NCI-H2107 (cell line): ENCODE data around the gene ZNF417.
"Not testable (repeated sequence)": the region's sequence is repeated elsewhere in the genome, so short reads cannot be mapped to it uniquely, and the experiment has no call there.

Source experiments
- DNase-seq: peaks from one replicate; lab custom pipeline; 2025; lab: John Stamatoyannopoulos, UW

Gene ZNF417

DNA sequence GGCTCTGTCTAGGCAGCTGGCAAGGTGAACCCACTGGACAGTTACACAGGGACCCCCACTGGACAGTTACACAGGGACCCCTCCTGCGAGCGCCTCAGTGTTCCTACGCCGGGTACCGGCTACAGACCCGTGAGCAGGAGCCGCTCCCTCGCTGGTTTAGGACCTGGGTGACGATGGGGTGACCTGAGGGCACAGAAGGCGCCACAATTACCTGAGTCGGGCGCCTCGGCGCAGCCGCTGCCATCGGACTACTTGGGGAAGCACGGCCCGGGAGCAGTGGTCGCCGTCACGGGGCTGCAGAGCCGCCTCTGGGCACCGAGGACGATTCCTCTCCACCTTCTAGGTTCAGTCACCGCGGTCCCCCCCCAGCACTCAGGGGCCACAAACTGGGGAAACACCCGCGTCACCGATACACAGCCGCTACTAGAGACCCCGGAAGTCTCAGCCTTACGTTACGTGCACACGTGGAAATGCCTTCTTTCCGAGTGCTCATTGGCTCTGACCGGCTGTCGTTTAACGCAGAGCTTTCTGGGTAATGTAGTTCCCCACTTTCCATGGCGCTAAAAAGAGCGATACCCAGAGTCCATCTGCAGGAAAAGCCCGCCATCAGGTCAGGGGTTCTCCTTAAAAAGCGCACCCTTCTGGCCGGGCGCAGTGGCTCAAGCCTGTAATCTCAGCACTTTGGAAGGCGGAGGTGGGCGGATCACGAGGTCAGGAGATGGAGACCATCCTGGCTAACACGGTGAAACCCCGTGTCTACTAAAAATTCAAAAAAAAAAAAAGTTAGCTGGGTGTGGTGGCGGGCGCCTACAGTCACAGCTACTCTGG, at the start of gene ZNF417:
Gene ZNF417, minus strand, starts transcription at position 425 of the 828 bp plus-strand sequence. Its CDS starts 181 bp downstream, at position 244.
- peak; percentile 71 for DNase-seq

DNA sequence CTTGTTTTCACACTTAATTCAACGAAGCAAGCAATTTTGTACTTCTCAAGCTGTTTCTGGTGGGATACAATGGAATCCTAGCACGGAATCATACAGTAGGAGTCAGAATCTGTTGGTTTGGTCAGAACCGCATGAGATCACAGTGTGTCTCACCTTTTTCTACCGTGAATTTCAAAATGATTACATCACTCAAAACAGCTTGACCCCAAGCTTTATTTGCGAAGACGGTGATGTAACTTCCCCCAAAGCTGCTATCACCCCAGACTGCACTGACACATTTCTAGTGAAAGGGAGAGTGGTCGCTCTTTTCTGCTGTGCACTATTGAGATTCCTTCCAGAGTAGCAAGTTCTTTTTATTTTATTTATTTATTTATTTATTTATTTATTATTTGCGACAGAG, 48.4 kb upstream of the ZNF417 start:
- no peak for DNase-seq

DNA sequence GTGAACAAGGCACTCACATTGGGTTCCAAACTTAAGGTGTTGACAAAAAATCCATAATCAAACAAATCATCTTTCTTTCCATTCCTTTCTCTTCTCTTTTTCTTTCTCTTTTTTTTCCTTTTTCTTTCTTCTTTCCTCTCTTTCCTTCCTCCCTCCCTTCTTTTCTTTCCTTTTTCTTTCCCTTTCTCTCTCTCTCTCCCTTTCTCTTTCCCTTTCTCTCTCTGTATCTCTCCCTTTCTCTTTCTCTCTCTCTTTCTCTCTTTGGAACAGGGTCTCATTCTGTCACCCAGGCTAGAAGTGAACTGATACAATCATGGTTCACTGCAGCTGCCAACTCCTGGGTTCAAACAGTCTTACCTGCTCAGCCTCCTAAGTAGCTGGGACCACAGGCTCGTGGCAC, 45.4 kb upstream of the ZNF417 start:
- no peak for DNase-seq

DNA sequence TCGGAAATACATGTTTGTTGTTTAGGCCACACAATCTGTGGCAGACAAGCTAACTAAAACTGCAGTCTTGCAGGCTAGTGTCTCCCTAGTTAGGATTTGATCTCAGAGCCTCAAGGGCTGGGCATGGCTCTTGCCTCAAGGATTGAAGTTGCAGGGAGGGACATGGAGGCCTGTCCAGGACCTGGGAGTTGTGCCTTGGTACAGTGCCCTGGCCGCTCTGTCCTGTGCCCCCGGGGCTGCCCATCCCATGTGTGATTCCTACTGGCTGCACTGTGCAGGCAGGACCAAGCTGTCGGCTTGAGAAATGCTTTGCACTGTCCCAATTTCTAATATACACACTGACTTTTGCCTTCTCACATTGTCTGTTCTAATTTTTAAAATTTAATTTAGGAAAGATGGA, 38.6 kb upstream of the ZNF417 start:
- DNase-seq: no peak

DNA sequence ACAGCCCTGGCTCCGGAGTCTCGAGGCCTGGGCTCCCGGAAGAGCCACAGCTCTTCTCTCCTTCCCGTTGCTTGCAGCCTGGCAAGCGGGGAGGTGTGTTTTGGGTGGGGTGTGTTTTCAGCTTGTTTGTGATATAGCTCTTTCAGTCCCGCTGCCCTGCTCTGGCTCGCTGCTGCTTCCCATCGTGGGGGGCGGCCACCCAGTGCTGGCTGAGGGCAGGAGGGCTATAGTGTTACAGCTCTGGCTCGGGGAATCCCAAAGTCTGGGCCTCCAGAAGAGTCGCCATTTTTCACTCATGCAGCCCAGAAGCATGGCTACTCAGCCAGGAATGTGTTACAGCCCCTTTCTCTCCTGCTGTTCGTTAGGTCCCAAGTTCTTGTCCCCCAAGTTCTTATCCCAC, 33.3 kb upstream of the ZNF417 start:
- DNase-seq: no peak

DNA sequence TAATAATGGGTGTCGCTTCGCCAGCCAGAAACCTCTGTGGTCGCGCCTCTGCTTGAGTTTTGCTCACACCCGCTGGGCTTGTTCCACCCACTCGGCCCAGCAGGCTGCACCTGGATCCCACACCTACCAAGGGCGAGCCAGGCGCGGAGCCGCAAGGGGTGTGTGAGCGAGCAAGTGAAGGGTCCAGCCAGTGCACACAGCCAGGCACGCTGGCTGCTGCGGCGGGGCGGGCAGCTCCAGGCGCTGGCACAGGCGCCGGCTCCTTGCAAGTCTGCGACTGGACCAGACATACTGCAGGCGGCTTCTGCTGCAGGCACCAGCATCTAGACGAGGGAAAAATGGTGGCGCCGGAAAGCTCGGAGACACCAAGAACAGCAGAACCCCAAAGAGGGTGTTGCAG, 32.9 kb upstream of the ZNF417 start:
- no peak for DNase-seq

DNA sequence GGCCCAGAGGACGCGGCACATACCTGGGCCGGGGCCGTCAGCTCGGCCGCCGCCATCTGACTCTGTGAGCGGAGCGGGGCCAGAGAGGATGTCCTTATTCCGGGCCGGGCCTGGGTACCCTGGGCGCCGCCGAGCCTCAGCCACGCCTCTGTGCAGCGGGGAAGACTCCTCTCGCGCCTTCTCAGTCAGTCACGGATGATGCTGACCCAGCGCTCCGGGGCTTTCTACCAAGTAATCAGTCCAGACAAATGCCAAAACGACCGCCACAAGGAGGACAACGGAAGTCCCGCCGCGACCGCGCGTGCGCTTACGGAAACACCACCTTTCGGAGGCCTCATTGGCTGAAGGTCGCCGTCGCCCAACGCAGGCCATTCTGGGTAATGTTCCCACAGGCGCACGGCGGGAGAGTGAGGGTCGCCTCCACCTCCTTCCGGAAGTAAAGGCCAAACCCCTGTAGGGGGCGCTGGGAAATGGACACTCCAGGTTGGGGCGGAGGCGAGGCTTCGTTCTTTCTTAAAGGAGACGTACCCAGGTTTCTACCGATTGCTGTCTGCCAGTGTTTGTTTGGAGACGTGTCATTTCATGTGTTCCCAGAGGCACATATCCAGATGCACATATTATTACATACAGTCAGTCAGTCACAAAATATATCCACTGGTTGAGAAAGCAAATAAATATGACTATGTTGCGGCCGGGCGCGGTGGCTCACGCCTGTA, 31.2 kb upstream of the ZNF417 start, which contains the start of gene ZNF256:
Gene ZNF256, minus strand, starts transcription at position 288 of the 716 bp plus-strand sequence. Its CDS starts 232 bp downstream, at position 56.
- peak; percentile 74 for DNase-seq

DNA sequence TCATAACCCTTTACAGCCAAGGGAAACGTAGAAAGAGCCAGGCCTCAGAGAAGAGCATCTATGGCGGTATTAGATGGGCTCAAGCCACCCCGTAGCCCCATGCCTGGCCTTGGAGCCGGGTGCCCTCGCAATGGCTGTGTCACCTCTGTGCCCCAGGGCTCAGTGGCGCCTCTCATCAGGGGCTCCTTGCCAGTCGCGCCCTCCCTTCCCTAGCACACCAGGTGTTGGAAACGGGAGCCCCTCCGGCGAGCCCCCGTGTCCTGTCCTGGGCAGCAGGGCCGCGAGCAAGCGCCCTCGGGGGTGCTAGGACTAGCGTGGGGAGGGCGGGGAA, 30.7 kb upstream of the ZNF417 start:
- DNase-seq: no peak

DNA sequence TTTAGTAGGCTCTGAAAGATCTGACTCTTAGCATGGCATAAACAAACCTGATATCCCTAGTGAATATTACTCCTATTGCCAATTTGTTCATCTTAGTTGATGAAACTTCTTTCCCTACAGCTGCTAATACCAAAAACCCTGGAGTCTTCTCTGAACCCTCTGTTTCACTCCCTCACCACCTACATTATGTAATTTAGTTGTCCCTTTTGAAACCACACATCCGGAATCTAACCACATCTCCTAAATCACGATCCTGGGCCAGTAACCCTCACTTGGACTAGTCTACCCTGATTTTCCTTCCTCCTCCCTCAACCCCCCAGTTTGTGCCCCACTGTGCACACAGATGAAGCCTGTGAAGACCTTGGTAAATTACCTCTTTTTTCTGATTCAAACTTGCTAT, 29.9 kb upstream of the ZNF417 start:
- no peak for DNase-seq

DNA sequence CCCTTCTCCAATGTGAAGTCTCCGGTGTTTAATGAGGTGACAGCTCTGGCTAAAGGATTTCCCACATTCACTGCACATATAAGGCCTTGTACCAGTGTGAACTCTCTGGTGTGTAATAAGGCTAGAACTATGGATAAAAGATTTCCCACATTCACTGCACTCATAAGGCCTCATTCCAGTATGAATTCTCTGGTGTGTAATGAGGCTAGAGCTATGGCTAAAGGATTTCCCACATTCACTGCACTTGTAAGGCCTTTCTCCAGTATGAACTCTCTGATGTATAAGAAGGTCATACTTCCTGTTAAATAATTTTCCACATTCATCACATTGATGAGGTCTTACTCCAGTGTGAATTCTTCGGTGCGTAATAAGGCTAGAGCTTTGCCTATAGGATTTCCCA, 25.2 kb upstream of the ZNF417 start:
- no peak for DNase-seq

DNA sequence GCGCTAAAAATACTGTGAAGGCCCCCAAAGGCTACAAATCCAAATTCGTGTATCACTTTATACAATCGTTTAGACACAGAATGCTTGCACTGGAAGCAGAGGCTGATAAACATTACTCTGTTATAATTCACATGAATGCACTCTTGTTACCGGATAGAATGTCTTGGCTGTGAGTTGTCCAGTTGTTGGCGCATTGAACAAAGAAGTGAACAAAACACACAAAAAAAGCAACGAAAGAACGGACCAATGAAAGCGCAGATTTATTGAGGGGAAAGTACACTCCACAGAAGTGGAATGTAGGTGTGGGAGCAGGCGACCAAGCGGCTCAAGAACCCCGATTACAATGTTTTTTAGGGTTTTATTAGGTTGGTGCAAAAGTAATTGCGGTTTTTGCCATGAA, 19.3 kb upstream of the ZNF417 start:
- no peak for DNase-seq

DNA sequence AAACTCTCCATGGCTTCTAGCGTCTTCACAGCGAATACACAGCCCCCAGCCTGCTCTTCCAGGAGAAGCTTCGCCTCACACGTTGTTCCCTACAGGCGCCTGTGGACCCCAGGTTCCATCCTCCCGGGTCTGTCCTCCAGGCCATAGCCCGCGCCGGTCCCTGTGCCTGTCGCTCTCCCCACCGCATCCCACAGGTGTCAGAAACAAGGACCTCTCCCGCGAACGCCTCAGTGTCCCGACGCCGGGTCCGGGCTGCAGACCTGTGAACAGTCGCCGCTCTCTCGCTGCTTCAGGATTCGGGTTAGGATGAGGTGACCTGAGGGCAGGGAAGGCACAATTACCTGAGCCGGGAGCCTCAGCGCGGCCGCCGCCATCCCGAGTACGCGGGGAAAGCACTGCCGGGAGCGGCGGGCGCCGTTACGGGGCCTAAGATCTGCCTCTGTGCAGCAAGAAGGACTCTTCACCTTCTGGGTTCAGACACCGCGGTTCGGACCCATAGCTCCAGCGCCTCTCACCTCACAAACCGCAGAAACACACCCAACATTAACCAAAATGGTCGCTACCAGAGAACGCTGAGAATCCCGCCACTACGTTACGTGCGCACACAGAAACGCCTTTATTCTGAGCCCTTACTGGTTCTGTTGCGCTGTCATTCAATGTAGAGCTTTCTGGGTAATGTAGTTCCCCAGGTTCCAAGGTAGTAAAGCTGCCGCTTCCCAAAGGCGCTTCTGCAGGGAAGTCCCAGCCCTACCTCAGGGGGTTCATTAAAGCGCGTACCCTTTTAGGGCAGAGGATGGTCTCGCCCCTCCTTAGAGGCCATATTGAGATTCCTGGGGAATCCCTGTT, 18.7 kb upstream of the ZNF417 start, which contains the start of gene ZNF418:
Gene ZNF418, minus strand, starts transcription at position 583 of the 846 bp plus-strand sequence. CDS start 1,580 bp downstream, outside the sequence.
- DNase-seq: no peak

DNA sequence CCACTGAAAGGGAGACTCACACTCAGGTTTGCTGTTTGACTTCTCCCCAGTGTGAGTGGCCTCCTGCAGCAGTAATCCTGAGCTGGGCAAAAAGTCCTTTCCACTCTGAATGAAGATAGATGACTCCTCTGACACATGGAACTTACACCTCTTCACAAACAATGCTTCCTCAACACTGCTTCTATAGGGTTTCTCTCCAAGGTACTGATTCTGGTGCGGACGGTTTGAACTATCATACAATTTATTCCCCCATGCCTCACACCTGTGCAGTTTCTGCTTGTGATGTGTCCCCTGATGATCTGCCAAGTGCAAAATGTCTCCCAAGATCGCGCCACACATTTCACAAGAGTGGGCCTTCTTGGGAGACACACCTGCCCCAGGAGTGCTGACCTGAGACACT, 11.2 kb upstream of the ZNF417 start:
- DNase-seq: no peak

DNA sequence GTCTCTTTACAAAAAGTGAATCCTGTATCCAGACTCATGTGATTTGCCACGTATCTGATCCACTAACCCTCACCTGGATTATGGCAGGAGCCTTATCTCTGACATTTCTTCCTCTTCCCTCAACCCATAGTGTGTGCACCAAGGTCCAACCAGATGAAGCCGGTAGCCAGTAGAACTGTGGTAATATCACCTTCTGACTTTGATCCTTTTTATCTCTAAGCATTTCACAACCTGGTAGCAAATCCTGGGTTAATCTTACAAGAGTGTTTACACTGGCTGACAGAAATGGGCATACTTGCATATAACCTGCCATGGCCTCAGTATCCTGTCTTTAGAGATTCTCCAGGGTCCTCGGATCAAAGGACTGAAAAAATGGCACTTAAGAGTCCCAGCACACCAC, 1.9 kb downstream of the ZNF417 start:
- DNase-seq: no peak

DNA sequence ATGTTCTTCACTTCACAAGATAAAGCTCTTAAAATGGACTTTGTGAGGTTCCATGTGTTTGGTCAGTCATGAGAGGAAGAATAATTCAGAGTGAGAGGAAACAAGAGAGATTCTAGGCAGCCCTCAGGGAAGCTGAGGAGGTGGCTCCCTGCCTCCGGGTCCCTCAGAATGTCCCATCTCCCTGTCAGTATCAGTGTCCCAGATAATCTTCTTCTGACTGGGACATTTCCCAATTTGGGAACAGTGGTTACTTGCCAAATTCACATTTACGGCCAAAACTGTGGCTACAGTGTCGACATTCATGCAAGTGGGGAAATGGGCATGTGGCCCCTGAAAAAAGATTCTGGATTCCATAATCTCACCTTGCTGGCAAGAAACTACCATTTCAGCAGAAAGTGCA, 9.0 kb downstream of the ZNF417 start:
- DNase-seq: no peak

DNA sequence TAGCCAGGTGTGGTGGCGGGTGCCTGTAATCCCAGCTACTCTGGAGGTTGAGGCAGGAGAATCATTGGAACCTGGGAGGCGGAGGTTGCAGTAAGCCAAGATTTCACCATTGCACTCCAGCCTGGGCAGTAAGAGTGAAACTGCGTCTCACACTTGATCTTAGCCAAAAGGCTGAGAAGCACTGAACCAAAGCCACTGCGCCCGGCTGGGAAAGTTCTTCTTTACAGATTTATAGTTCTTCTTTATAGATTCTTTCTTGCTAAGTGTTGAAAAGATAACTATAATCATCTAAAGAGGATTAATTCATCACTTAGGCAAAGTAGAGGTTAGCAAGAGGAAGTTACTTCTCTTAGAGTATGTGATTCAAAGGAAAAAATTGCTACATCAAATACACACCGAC, 11.1 kb downstream of the ZNF417 start:
- no peak for DNase-seq

DNA sequence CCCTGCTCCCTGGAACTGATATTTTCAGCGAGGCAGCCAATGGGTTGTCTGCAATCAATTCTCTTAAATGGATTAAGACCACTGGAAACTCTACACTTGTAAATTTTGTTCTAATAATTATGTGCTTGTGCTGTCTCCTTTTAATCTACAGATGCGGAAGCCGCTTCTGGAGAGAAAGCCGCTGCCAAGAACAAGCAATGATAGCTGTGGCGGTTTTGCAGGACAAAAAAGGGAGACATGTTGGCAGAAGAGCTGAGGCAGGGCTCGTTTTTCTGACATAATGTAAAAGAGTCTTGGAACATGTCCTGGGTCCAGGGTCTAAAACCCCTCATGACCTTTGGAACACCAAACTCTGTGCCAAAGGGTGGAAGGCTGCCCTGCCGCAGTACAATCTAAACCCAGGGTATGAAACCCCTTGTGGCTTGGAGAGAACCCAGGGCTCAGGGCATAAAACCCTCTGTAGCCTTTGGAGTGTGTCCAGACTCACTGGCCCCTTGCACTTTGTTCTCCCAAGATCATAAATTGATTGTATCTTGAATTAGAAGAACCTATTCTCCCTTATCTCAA, 12.7 kb downstream of the ZNF417 start:
- no peak for DNase-seq

DNA sequence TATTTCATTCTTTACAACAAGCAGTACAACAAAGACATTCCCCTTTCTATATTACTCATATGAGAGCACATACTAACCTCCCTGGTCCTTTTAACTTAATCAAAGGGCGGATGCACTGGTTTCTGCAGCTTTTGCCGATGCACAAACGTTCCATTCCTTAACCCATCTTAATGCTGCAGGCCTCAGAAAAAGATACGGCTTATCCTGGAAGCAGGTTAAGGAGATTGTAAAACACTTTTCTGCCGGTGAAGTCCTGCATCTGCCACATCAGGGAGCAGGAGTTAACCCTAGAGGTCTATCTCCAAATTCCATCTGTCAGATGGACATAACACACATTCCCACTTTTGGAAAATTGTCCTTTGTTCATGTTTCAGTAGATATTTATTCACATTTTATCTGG, 16.1 kb downstream of the ZNF417 start:
- no peak for DNase-seq

DNA sequence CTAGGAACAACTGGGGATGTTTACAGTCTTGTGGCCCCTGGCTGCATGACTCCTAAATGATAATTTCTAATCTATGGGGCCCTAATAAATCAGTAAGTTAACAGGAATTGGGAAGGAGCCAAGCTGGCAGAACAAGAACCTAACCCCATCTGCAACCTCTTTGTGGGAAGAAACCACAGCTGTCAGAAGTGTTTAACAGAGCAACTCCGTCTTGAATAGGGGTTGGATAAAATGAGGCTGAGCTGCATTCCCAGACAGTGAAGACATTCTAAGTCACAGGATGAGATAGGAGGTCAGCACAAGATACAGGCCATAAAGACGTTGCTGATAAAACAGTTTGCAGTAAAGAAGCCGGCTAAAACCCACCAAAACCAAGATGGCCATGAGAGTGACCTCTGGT, 25.7 kb downstream of the ZNF417 start:
- DNase-seq: not testable (repeated sequence)

DNA sequence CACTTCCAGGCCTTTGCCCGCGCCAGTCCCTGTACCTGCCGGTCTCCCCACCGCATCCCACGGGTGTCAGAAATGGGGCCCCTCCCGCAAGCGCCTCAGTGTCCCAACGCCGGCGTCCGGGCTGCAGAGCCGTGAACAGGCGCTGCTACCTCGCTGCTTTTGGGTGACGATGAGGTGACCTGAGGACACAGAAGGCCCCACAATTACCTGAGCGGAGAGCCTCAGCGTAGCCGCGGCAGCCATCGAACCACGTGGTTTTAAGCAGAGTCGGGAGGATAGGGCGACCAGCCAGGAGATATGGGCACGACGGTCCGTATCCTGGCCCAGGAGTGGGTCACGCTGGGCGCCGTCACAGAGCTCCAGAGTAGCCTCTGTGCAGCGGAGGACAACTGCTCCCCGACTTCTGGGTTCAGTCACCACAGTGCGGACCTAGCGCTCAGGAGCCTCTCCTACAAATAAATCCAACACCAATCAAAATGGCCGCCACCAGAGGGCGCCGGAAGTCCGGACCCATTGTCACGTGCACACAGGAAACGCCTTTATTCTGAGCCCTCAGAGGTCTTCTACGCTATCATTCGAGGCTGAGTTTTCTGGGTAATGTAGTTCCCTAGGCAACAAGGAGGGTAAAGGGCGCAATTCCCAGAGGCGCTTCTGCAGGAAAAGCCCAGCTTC, 27.7 kb downstream of the ZNF417 start, which contains the start of gene ZNF814:
Gene ZNF814, minus strand, starts transcription at position 478 of the 672 bp plus-strand sequence. Its CDS starts 235 bp downstream, at position 243.
- no peak for DNase-seq

DNA sequence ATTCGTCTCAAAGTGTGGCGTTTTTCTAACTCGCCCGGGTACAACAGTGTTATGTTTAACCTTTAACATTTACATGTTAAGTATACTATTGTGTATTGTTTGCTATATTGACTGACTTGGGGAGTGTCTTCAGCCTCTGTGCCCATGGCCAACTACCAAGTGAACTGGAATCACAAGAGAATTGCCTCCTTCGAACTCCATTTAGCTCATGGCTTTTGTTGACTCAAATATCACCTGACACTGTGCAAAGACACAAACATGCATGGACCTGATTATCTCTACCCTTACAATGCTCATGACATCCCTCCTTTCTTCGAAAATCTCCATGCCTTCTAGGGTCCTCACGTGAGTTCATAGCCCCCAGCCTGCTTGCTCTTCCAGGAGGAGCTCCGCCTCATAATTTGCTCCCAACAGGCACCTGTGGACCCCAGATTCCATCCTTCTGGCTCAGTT, 28.3 kb downstream of the ZNF417 start:
- no peak for DNase-seq
